ENCODE measurements around the gene NR1H3. TPM values are rescaled to one million over a fixed set of nuclear protein-coding genes. Genes with fewer than 3 reads are reported as not detected.
"Not testable (repeated sequence)": the region's sequence is repeated elsewhere in the genome, so short reads cannot be mapped to it uniquely, and the experiment has no call there.

Gene NR1H3
- total RNA-seq (1 to 10 TPM; 2.2 to 4.3 TPM), total RNA-seq (2.2 to 10.9 reads per million in 2 donors)

DNA sequence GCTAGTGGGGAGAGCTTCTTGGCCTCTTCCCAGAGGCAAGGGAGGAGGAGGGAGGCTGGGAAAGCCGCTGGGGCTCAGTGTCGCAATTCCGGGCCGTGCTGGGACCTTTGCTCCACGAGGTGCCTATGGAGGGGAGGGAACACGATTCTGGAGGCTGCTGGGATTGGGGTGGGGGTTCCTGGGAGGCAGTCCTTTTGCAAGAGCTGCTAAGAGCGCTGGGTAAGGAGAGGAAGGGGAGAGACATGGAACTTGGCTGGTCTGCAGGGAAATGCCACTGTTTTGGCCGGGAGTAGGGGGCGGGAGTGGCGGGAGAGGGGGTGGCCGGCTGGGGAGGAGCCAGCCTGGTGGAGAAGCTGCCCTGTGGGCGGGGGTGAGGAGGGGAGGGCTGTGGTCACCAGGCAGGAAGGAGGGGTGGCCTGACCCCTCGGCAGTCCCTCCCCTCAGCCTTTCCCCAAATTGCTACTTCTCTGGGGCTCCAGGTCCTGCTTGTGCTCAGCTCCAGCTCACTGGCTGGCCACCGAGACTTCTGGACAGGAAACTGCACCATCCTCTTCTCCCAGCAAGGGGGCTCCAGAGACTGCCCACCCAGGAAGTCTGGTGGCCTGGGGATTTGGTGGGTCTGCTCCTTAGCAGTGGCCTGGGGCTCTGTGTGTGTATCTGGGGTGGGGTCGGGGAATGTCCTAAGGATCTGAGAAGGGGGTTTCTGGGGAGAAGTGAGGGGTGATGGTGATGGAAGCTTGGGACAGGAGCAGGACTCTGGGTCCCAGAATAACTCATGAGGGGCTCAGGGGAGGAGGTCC is at the start of gene NR1H3:
Gene NR1H3 (plus strand): TSS at position 480 of the 800 bp plus-strand sequence. CDS start 1,221 bp downstream, outside the sequence.
- no peak for ATAC-seq
- no peaks in the 10 kb centered on the region for H3K9me3 ChIP-seq (ENCODE audit: control insufficient read depth, low read length, poor library complexity, severe bottlenecking)
- Mint-ChIP-seq H3K4me1 (peaks cover 10% of the 10 kb centered on the region), H3K27me3 (no peaks in the 10 kb centered on the region), H3K4me3 (peak within 1 kb of the TSS; percentile 15), H3K36me3 (ENCODE audit: low read depth) (no peaks in the 10 kb centered on the region), H3K27ac (no peak within 1 kb of the TSS)
- DNase-seq = no peak

GRCh38 chr11:47208008-47208552 is 49.7 kb upstream of the NR1H3 start:
- not testable (repeated sequence) for ATAC-seq; H3K27me3 Mint-ChIP-seq; H3K9me3 ChIP-seq (ENCODE audit: control insufficient read depth, low read length, poor library complexity, severe bottlenecking); H3K27ac Mint-ChIP-seq; H3K36me3 Mint-ChIP-seq (ENCODE audit: low read depth); DNase-seq; H3K4me1 Mint-ChIP-seq; H3K4me3 Mint-ChIP-seq

DNA sequence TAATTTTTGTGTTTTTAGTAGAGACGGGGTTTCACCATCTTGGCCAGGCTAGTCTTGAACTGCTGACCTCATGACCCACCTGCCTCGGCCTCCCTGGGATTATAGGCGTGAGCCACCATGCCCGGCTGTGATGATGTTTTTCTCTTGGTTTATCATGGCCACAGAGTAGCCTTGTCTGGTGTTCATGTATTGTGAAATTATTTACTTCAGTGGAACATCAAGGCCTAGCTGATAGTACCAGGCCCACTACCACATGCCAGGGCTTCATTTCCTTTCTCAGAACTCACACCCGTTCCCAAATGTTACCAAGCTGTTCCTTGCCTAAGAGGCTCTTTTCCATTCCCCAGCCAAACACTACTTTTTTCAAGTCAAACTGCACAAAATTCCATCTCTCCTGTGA is 49.2 kb upstream of the NR1H3 start:
- Mint-ChIP-seq H3K4me1 (no peaks in the 10 kb centered on the region), H3K27ac (no peak overlapping the region), H3K27me3 (no peaks in the 10 kb centered on the region), H3K4me3 (no peak overlapping the region), H3K36me3 (ENCODE audit: low read depth) (no peaks in the 10 kb centered on the region)
- no peaks in the 10 kb centered on the region for H3K9me3 ChIP-seq (ENCODE audit: control insufficient read depth, low read length, poor library complexity, severe bottlenecking)
- ATAC-seq (no peak), DNase-seq (no peak)

DNA sequence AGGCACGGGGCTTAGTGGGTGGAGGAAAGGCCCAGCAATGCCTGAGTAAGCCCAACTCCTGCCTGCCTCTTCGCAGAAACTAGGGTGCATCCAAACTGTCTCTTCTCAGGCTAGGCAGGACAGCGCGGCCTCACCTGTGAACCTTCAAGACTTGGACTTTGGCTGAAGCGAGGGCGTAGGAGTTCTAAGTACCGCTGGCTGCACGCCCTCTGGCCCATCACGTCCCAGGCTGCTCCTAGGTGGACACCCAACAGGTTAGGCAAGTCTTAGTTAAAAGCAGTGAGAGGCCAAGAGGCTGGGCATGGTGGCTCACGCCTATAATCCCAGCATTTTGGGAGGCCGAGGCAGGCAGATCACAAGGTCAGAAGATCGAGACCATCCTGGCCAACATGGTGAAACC is 44.9 kb upstream of the NR1H3 start:
- H3K9me3 ChIP-seq (ENCODE audit: control insufficient read depth, low read length, poor library complexity, severe bottlenecking) = no peaks in the 10 kb centered on the region
- Mint-ChIP-seq H3K36me3 (ENCODE audit: low read depth) (peaks cover 2% of the 10 kb centered on the region), H3K27me3 (no peaks in the 10 kb centered on the region), H3K4me1 (peaks cover 29% of the 10 kb centered on the region), H3K4me3 (no peak overlapping the region), H3K27ac (peak overlapping the region; percentile 91)
- ATAC-seq (no peak), DNase-seq (no peak)

DNA sequence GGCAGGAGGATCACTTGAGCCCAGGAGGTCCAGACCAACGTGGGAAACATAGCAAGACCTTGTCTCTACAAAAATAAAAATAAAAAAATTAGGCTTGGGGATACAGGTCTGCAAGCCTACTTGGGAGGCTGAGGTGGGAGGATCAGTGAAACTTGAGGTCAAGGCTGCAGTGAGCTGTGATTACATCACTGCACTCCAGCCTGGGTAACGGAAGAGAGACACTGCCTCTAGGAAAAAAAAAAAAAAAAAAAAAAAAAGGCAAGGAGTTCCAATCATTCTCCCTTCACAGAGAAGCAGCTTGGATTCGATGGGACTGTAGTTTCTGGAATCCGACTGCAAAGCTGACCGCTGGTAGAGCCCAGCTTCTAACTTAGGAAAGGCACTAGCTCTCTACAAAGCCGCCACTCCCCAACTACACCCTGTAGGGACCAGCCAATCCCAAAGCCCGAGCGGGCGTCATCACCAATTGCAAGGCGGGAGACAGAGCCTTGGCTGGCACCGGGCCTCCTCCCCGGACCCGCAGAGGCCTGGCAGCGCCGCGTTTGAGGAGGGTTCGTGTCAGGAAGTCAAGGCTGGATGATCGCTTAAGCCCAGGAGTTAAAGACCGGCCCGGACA is 43.7 kb upstream of the NR1H3 start:
- Mint-ChIP-seq H3K36me3 (ENCODE audit: low read depth) (peaks cover 7% of the 10 kb centered on the region), H3K4me3 (peak overlapping the region; percentile 94), H3K4me1 (peaks cover 36% of the 10 kb centered on the region), H3K27ac (peak overlapping the region; percentile 91), H3K27me3 (no peaks in the 10 kb centered on the region)
- DNase-seq (peak; percentile 68 to 74 (median 71)), ATAC-seq (peak; percentile 83)
- no peaks in the 10 kb centered on the region for H3K9me3 ChIP-seq (ENCODE audit: control insufficient read depth, low read length, poor library complexity, severe bottlenecking)

DNA sequence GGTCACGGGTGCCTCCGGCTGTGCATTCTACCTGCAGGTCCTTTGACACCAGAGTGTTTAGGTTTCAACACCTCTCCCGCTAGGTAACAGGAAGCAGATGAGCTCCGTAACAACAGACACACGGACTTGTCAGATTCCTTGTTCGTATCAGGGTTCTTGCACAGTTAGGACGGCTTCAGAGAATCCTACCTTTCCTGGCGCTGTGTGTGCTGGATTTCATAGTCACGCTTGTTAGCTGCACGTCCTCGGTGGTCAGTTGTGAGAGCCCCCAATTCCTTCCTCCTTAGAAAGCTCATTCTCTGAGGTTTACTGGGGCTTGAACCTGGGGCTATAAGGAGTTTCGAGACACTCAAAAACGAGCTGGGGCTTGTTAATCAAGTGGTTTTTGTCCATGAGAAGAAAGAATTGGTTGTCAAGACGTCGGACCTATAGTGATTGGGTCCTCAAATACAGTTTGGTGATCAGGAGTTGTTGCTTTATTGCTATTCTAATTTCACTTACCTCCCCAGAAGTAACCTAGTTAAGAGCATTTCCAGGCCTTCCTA is 42.4 kb upstream of the NR1H3 start:
- DNase-seq = no peak
- no peaks in the 10 kb centered on the region for H3K9me3 ChIP-seq (ENCODE audit: control insufficient read depth, low read length, poor library complexity, severe bottlenecking)
- H3K27ac Mint-ChIP-seq = peak overlapping the region; percentile 91
- H3K4me1 Mint-ChIP-seq = peaks cover 42% of the 10 kb centered on the region
- peaks cover 7% of the 10 kb centered on the region for H3K36me3 Mint-ChIP-seq (ENCODE audit: low read depth)
- H3K4me3 Mint-ChIP-seq = peak overlapping the region; percentile 94
- no peaks in the 10 kb centered on the region for H3K27me3 Mint-ChIP-seq
- no peak for ATAC-seq

- H3K4me3 Mint-ChIP-seq = peak overlapping the region; percentile 94
- peak overlapping the region; percentile 91 for H3K27ac Mint-ChIP-seq
- H3K4me1 Mint-ChIP-seq = peaks cover 43% of the 10 kb centered on the region
- no peaks in the 10 kb centered on the region for H3K9me3 ChIP-seq (ENCODE audit: control insufficient read depth, low read length, poor library complexity, severe bottlenecking)
- DNase-seq (peak; percentile 12 to 30 (median 14)), ATAC-seq (no peak)
- peaks cover 7% of the 10 kb centered on the region for H3K36me3 Mint-ChIP-seq (ENCODE audit: low read depth)
- H3K27me3 Mint-ChIP-seq = no peaks in the 10 kb centered on the region
Observed at GRCh38 chr11:47216121-47216798, 41.5 kb upstream of the NR1H3 start.

DNA sequence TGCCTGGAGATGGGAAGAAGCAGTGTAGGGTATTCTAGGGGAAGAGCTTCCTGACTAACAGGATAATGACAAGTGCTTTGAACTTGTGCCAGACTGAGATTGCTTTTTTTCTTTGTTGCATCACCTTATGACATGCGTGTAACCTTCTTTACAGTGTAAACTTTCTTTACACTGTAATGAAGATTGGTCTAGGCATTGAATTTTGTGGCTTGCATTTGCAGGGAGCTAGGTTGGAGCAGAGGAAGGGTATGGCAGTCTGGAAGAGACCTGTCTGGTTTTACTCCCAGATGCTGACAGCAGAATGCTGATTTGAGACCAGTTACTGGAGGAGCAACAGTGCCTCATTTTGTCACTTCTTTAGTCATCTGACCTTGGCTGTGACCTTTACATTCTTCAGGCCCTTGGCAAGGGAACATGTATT is 37.4 kb upstream of the NR1H3 start:
- H3K27me3 Mint-ChIP-seq = no peaks in the 10 kb centered on the region
- ATAC-seq = no peak
- no peaks in the 10 kb centered on the region for H3K9me3 ChIP-seq (ENCODE audit: control insufficient read depth, low read length, poor library complexity, severe bottlenecking)
- H3K36me3 Mint-ChIP-seq (ENCODE audit: low read depth) = peaks cover 7% of the 10 kb centered on the region
- peaks cover 34% of the 10 kb centered on the region for H3K4me1 Mint-ChIP-seq
- H3K27ac Mint-ChIP-seq = no peak overlapping the region
- DNase-seq = no peak
- no peak overlapping the region for H3K4me3 Mint-ChIP-seq

GRCh38 chr11:47222696-47223095 is 35.1 kb upstream of the NR1H3 start:
- no peak overlapping the region for H3K27ac Mint-ChIP-seq
- no peaks in the 10 kb centered on the region for H3K27me3 Mint-ChIP-seq
- ATAC-seq (no peak), DNase-seq (no peak)
- H3K4me1 Mint-ChIP-seq = peaks cover 22% of the 10 kb centered on the region
- peaks cover 7% of the 10 kb centered on the region for H3K36me3 Mint-ChIP-seq (ENCODE audit: low read depth)
- no peaks in the 10 kb centered on the region for H3K9me3 ChIP-seq (ENCODE audit: control insufficient read depth, low read length, poor library complexity, severe bottlenecking)
- H3K4me3 Mint-ChIP-seq = no peak overlapping the region

DNA sequence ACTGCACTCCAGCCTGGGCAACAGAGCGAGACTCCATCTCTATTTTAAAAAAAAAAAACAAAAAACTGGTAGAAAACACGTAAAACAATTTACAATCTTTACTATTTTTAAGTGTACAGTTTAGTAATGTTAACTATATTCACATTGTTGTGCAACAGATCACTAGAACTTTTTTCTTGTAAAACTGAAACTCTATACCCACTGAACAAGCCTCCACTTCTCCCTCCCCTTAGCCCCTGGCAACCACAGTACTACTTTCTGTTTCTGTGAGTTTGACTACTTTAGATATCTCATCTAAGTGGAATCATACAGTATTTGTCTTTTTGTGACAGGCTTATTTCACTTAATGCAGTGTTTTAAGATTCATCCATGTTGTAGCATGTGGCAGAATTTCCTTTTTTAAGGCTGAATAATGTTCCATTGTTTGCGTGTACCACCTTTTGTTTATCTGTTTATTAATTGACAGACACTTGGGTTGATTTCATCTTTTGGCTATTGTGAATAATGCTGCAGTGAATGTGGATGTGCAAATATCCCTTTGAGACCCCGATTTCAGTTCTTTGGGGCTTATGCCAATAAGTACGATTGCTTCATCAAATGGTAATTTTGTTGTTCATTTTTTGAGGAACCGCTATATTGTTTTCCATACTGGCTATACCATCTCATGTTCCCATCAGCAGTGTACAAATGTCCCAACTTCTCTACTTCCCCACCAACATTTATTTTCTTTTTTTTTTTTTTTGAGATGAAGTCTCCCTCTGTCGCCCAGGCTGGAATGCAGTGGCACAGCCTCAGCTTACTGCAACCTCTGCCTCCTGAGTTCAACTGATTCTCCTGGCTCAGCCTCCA is 32.0 kb upstream of the NR1H3 start:
- Mint-ChIP-seq H3K36me3 (ENCODE audit: low read depth) (peaks cover 9% of the 10 kb centered on the region), H3K4me3 (peak overlapping the region; percentile 31)

DNA sequence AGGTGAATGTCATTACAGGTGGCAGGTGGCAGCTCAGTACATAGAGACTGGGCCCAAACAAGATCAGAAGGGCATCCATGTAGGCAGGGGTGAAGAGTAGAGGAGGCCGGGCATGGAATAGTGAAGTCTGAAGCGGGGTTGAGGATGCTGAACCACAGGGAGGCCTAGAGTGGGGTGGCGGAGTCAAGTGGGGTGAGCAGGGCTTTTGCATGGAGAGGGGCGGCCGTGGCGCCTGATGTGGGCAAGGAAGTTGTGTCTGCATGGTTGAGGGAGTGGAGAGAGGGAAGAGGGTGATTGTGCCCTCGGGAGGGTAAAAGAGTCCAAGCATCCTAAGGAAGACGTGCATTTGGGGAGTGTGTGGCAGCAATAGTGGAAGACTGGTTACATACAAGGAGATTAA is 28.6 kb upstream of the NR1H3 start:
- no peak for DNase-seq
- Mint-ChIP-seq H3K27ac (peak overlapping the region; percentile 79), H3K4me3 (no peak overlapping the region), H3K36me3 (ENCODE audit: low read depth) (peaks cover 9% of the 10 kb centered on the region), H3K27me3 (no peaks in the 10 kb centered on the region), H3K4me1 (peaks cover 12% of the 10 kb centered on the region)
- no peak for ATAC-seq
- H3K9me3 ChIP-seq (ENCODE audit: control insufficient read depth, low read length, poor library complexity, severe bottlenecking) = no peaks in the 10 kb centered on the region

More for the DNA sequence above, 32.0 kb upstream of the NR1H3 start:
- H3K9me3 ChIP-seq (ENCODE audit: control insufficient read depth, low read length, poor library complexity, severe bottlenecking) = no peaks in the 10 kb centered on the region
- DNase-seq (no peak), ATAC-seq (no peak)
- peaks cover 10% of the 10 kb centered on the region for H3K4me1 Mint-ChIP-seq
- H3K27ac Mint-ChIP-seq = no peak overlapping the region
- no peaks in the 10 kb centered on the region for H3K27me3 Mint-ChIP-seq

GRCh38 chr11:47233051-47233450 is 24.7 kb upstream of the NR1H3 start:
- Mint-ChIP-seq H3K36me3 (ENCODE audit: low read depth) (peaks cover 9% of the 10 kb centered on the region), H3K4me1 (peaks cover 18% of the 10 kb centered on the region), H3K27me3 (no peaks in the 10 kb centered on the region), H3K4me3 (no peak overlapping the region), H3K27ac (peak overlapping the region; percentile 94)
- no peaks in the 10 kb centered on the region for H3K9me3 ChIP-seq (ENCODE audit: control insufficient read depth, low read length, poor library complexity, severe bottlenecking)
- ATAC-seq (no peak), DNase-seq (no peak)

Measured in T-helper 17 cell (primary cell).